GM21786 (cell line): ENCODE results near the gene RNF212B.
"Not testable (repeated sequence)": the region's sequence is repeated elsewhere in the genome, so short reads cannot be mapped to it uniquely, and the experiment has no call there.

Experiments
- ATAC-seq: cut with Tn5 transposase; IDR thresholded peaks from one replicate; pipeline ENCODE4 v1.9.1; 2021; ENCODE audit not compliant: unreplicated experiment

RNF212B gene

GRCh38 chr14:23242076-23242475, 4.3 kb downstream of the RNF212B start:
- no peak for ATAC-seq

- ATAC-seq, result no peak
Measured at GRCh38 chr14:23243066-23243465, 5.3 kb downstream of the RNF212B start.

GRCh38 chr14:23245282-23245681, 7.5 kb downstream of the RNF212B start:
- no peak for ATAC-seq

- no peak for ATAC-seq
Measured at GRCh38 chr14:23248601-23249000, 10.9 kb downstream of the RNF212B start.

GRCh38 chr14:23249824-23250223, 12.1 kb downstream of the RNF212B start:
- ATAC-seq, result no peak

GRCh38 chr14:23252006-23252405, 14.3 kb downstream of the RNF212B start:
- no peak for ATAC-seq

GRCh38 chr14:23252420-23253333, 14.9 kb downstream of the RNF212B start:
- ATAC-seq, result no peak

GRCh38 chr14:23258256-23258655, 20.5 kb downstream of the RNF212B start:
- ATAC-seq, result no peak

GRCh38 chr14:23259426-23259825, 21.7 kb downstream of the RNF212B start:
- ATAC-seq, result no peak

GRCh38 chr14:23260849-23261248, 23.1 kb downstream of the RNF212B start:
- not testable (repeated sequence) for ATAC-seq

GRCh38 chr14:23269193-23269592, 31.5 kb downstream of the RNF212B start:
- ATAC-seq, result no peak

- ATAC-seq, result no peak
Measured at GRCh38 chr14:23275412-23275811, 37.7 kb downstream of the RNF212B start.

- no peak for ATAC-seq
Measured at GRCh38 chr14:23277189-23277588, 39.5 kb downstream of the RNF212B start.

- not testable (repeated sequence) for ATAC-seq
Measured at GRCh38 chr14:23277928-23278327, 40.2 kb downstream of the RNF212B start.

- ATAC-seq, result no peak
Measured at GRCh38 chr14:23281247-23281646, 43.5 kb downstream of the RNF212B start.

- ATAC-seq, result no peak
Measured at GRCh38 chr14:23284654-23285529, 47.2 kb downstream of the RNF212B start.

- peak; percentile 13 for ATAC-seq
Measured at GRCh38 chr14:23285530-23286019, 47.8 kb downstream of the RNF212B start.

- peak; percentile 98 for ATAC-seq
Measured at GRCh38 chr14:23286020-23286901, 48.5 kb downstream of the RNF212B start, which contains the start of gene HOMEZ. Gene HOMEZ (minus strand): TSS chr14:23286132. CDS start chr14:23285952, 180 bp downstream.

GRCh38 chr14:23286902-23287479, 49.3 kb downstream of the RNF212B start:
- ATAC-seq, result no peak
